Ishikawa (cell line): Measurements from ENCODE around the gene MMAB.

Source experiments
- CEBPB ChIP-seq: IDR thresholded peaks from 2 replicates; pipeline ENCODE4 v1.6.1; 2012
- CREB1 ChIP-seq: IDR thresholded peaks from 2 replicates; pipeline ENCODE4 v1.6.1; 2012; ENCODE audit warnings: low read depth
- EGR1 ChIP-seq: IDR thresholded peaks from 2 replicates; pipeline ENCODE4 v1.6.1; 2012
- EP300 ChIP-seq: IDR thresholded peaks from 2 replicates; pipeline ENCODE4 v1.6.1; 2012; ENCODE audit warnings: borderline replicate concordance
- FOXM1 ChIP-seq: IDR thresholded peaks from 2 replicates; pipeline ENCODE4 v1.6.1; 2012; ENCODE audit warnings: low read depth, borderline replicate concordance
- NFIC ChIP-seq: IDR thresholded peaks from 2 replicates; pipeline ENCODE4 v1.6.1; 2012
- RAD21 ChIP-seq: IDR thresholded peaks from 2 replicates; pipeline ENCODE4 v1.6.1; 2012; ENCODE audit warnings: low read depth
- REST ChIP-seq: IDR thresholded peaks from 2 replicates; pipeline ENCODE4 v1.6.1; 2012; ENCODE audit warnings: low read depth, mild to moderate bottlenecking
- TAF1 ChIP-seq: IDR thresholded peaks from 2 replicates; pipeline ENCODE4 v1.6.1; 2012; ENCODE audit warnings: low read depth, mild to moderate bottlenecking
- TEAD4 ChIP-seq: IDR thresholded peaks from 2 replicates; pipeline ENCODE4 v1.6.1; 2012
- YY1 ChIP-seq: IDR thresholded peaks from 2 replicates; pipeline ENCODE4 v1.6.1; 2012; ENCODE audit warnings: low read depth
- ZBTB7A ChIP-seq: IDR thresholded peaks from 2 replicates; pipeline ENCODE4 v1.6.1; 2012; ENCODE audit warnings: low read depth
- TF ChIP-seq, protein P1 (sequence below): IDR thresholded peaks from 2 replicates; pipeline ENCODE4 v1.6.1; 2012
- TF ChIP-seq, protein P2 (sequence below): IDR thresholded peaks from 2 replicates; pipeline ENCODE4 v1.6.1; 2012

DNA sequence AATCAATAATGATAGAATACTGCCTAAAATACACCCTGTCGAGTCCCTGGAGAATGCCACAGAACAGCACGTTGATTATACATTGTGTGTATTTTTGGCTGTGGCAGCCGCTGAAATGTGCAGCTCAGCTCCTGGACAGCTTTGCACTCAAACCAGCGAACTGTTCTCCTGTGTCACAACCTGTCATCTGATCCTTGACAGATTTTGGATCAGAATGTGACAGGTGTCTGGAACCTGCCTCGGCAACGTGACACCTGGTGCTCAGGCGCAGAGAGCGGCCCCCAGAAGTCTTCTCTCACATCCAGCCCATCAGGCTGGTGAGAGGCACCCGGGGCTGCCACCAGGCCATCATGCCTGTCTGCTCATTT, 19.6 kb upstream of the MMAB start:
- TF ChIP-seq YY1: no peak
- no peak for TF ChIP-seq REST
- TF ChIP-seq EGR1: no peak
- TF ChIP-seq ZBTB7A: no peak
- TF ChIP-seq CEBPB: no peak
- TF ChIP-seq EP300: no peak
- TF ChIP-seq, protein P1, sequence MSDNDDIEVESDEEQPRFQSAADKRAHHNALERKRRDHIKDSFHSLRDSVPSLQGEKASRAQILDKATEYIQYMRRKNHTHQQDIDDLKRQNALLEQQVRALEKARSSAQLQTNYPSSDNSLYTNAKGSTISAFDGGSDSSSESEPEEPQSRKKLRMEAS: no peak
- TF ChIP-seq CREB1: no peak
- TF ChIP-seq TAF1: no peak
- no peak for TF ChIP-seq FOXM1
- no peak for TF ChIP-seq TEAD4
- TF ChIP-seq RAD21: no peak
- TF ChIP-seq NFIC: no peak
- TF ChIP-seq, protein P2, sequence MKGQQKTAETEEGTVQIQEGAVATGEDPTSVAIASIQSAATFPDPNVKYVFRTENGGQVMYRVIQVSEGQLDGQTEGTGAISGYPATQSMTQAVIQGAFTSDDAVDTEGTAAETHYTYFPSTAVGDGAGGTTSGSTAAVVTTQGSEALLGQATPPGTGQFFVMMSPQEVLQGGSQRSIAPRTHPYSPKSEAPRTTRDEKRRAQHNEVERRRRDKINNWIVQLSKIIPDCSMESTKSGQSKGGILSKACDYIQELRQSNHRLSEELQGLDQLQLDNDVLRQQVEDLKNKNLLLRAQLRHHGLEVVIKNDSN: no peak
